OCI-LY3 (cell line): ENCODE results near the gene DENND2C.

Experiments
- CTCF ChIP-seq: fragments of 200-600, 300-600 bp; sonication (generic); IDR thresholded peaks from 2 replicates; pipeline ENCODE4 v1.5.1; 2014; ENCODE audit warnings: antibody characterized with exemption, low read length, low read depth
- EZH2phosphoT487 ChIP-seq: fragments of 200-600 bp; shearing (Covaris generic); IDR thresholded peaks from 2 replicates; pipeline ENCODE4 v1.6.1; 2018; ENCODE audit warnings: antibody characterized with exemption, mixed run types, low read depth

- no peak for TF ChIP-seq CTCF
- no peak for TF ChIP-seq EZH2phosphoT487
Measured at GRCh38 chr1:114595602-114596001, 74.2 kb downstream of the DENND2C start.
